Stimulated activated CD4-positive, alpha-beta T cell treated with anti-CD3 and anti-CD28 coated beads, Interleukin-1b, Interleukin-23, amount 100 ng/mL, for 48 hours (primary cell): ENCODE measurements around the gene PHTF2.

Experiments
- DNase-seq: peaks from one replicate; pipeline ENCODE4 v3.0.0-alpha.2; 2020

Gene PHTF2

DNA sequence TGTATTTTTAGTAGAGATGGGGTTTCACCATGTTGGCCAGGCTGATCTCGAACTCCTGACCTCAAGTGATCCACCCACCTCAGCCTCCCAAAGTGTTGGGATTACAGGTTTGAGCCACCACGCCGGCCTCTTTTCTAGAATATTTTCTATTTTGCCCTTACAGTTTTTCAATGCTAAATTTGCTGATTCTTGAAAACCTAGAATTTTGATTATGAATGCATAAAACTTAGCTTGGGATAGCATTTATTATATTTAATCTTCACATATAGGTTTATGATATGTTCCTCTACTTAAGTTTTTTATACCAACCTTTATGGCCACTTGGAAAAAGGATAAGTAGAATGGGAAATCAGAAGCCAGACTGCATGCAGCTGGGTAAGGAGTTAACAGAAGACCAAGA is 2.5 kb upstream of the PHTF2 start:
- no peak for DNase-seq

DNA sequence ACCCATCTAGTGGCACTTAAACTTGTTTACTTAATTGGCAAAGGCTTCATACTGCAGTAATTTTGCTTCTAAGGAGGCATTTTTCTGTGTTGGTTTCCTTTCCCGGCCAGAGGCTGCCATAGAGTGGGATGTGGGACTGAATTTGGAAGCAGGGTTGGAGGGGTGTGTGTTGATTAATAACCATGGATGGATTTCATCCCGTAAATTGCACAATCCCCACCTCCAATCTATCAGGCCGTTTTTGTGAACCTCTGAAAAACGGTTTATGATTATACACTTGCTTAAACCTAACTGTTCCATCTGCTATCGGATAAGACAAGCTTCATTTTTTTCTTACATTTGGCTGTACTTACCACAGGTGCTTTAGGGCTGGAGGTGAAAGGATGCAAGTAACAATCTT is 1.6 kb upstream of the PHTF2 start:
- DNase-seq: no peak

DNA sequence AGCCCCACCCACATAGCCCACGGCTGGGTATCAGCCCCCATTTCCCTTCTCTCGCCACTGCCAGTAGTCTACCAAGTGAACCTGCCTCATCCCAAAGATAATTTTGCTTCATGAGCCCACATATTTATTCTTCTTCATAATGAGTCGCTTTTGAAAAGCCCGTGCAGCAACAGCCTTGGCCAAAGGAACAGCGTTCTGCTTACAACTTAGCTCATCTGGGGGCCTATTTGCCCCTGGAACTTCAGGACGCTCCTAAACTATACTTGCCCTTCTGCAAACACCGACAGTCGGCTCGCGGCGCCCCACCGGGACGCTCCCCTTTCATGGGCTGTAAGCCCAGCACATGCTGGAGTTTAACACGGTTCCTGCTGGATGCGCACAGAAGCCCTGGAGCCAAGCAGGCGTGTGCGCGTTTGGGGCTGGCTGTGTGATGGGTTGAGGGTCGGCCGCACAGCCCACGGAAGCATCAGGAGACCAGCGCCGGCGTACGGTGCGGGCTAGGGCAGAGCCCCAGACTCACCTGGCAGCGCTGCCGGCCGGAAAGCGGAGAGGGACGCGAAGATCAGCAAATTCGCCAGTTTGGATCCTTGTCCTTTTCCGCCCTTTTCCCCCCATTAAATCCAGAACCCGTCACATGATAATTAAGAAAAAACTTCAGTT is 709 bp upstream of the PHTF2 start:
- DNase-seq: no peak

DNA sequence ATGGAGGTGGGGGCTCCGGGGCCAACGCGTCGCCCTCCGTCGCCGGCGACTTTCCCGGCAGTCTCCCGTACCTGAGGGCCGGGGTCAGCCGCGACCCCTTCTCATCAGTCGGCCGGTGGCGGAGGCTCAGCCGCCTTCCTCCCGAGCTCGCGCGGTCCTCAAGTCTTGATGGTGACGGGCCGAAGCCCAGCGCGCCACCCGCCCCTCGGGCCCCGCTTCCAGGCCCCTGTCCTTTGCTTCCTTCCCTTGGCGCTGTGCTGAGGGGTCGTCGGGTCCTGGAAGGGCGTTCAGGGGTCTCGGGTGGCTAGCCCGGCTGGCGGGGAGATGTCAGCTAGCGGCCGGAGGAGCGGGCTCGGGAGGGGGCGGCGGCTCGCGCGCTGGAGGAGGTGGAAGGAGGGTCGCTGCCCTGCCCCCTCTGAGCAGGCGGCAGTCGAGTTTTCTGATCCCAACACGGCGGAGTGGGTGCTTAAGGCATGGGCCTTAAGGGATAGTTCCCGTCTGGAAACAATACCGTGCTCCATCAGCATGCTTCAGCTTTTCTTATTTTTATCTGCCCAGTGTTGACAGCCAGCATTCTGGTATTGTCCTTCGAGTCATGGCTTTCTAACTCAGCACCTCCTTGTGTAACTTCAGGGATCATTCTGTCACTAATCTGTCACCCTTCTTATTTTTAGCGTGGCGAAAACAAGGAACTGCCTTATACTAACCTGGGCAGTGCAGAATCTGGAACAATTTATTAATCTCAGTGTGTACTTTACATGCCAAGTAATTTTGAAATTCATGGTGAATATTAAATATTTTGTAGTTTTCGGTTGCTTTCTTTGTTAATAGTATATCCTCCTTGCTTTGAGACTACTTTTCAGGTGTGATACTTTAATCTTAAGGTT is 748 bp downstream of the PHTF2 start:
- peak; percentile 21 for DNase-seq

DNA sequence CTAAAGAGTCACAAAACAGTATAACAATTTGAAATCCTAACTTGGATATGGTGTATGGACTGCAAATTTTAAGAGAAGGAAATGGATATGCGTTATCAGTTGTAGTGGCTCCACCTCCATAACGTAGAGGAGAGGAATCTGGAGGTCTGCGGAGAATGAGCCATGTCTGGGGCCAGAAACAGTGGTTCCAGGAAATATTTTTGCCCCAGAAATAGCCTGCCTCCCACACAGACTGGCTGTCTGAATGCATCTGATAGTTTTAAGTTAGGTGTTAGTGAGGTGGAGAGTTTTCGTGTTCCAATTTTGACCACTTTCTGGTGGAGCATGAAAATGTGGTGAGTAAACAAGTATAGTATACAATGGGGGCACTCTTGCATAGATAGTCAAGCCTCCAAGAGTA is 1.6 kb downstream of the PHTF2 start:
- DNase-seq: no peak

DNA sequence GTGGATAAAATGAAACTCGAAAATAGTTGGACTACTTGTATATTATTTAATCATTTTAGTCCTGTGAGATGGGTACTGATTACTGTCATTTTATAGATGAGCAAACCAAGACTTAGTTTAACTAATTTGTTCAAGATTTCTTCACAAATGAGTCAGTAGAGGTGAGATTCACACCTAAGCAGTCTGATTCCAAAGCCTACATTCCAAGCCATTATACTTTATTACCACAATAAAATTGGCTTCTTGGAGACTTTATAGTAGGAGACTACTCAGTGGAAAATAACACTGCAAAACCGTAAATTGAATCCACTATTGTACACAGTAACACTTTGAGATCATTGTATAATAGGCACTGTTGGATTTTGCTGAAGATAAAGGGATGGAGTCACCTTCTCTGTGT is 2.2 kb downstream of the PHTF2 start:
- DNase-seq: no peak

DNA sequence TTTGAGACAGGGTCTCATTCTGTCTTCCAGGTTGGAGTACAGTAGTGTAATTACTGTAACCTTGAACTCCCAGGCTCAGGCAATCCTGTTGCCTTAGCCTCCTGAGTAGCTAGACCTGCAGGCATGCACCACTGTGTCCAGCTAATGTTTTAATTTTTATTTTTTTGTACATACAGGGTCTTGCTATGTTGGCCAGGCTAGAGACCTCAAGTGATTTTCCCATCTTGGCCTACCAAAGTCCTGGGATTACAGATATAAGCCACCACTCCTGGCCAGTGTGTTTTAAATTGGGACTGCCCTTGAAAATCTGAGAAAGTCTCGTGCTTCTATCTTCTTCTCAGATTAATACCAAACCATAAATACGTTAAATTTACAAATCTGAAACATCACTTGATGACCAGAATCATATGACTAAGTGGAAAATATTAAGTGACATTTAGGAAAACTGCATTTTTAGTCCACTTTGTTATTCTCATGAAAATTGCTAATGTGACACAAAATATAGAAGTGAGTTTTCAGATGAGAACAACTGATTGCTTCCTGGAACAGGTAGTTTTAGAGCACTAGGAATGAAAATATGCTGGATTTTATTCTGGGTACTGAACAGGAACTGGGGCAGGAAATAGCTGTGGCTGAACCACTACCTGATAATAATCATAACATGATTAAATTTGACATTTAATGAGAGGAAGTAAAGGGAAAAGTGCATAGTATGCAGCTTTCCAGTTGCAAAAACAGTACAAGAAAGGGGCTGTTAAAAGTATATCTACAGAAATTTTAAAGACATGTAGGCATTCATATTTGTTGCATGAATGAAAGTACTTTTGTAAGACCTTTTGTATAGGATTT is 4.2 kb downstream of the PHTF2 start:
- no peak for DNase-seq

DNA sequence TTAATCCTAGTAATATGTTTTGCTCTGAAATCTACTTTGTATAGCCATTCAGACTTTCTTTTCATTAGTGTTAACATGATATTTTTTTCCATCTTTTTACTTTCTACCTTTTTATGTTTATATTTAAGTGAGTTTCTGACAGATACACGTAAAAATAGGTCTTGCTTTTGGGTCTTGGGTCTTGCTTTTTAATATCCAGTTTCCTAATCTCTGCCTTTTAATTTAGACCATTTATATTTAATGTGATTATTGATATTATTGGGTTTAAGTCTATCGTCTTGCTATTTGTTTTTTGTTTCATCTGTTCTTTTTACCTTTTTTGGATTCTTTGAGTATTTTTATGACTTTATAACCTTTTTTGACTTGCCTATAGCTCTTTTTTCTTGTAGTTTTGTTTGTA is 7.9 kb downstream of the PHTF2 start:
- DNase-seq: no peak

DNA sequence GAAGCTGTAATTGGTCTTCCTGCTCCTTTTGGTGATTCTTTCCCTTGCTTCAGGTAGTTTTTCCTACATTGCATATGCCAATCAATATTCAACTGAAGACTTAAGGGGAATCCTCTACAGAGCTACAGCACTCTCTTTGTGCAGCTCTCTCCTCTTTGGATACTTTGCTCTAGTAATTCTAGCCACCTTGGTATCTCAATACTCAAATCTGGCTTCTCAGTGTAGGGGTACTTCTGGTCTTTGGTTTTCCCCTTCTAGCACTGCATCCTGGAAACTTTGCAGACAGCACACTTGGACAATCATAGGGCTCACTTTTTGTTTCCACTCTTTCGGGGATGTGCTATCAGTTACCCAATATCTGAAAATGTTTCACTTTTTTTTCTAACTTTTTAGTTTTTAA is 9.9 kb downstream of the PHTF2 start:
- no peak for DNase-seq

DNA sequence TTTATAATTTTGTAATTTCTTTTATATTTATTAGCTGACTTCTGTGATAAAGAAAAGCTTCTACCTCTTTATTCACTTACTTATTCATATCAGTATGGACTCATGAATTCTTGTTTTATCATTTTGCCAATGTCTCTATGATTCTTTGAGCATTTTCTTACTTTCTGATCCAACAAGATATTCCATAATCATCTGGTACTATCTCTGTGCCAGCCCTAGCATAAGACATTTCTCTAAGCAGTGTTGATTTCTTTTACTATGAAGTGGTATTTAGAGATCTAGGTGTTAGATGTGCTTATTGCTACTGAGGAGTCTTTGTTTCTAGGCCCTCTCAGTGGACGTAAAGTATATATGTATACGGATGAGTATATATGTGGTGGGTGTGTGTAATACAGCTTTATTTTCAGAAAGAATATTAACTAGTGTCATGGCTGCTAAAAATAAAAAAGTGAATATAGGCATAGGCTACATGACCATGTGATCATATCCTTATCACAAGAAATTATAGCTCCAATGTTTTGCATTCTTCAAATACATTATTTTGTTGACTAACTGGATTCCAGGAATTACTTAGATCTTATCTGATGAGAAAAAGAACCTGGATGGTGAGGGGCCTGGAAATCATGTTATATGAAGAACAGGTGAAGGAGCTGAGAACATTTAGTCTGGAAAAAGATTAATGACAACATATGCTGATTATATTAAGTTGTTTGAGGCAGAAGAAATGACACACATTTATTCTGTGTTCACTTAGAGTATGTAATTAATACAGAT is 13.1 kb downstream of the PHTF2 start:
- DNase-seq: no peak

DNA sequence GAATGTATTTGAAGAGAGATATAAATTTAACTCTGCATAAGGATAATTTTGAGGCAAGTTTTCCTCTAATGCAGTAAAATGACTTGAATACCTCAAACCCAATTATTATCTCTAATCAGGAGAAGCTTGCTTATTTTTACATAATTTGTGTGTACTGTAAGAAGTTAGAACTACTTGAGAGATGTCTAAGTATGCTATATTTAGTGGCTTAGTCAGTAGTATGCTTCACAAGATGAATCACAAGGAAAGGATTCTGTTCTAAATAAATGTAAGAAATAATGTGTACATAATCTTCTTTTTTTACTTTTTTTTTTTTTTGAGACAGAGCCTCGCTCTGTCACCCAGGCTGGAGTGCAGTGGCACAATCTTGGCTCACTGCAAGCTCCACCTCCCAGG is 13.7 kb downstream of the PHTF2 start:
- DNase-seq: no peak

DNA sequence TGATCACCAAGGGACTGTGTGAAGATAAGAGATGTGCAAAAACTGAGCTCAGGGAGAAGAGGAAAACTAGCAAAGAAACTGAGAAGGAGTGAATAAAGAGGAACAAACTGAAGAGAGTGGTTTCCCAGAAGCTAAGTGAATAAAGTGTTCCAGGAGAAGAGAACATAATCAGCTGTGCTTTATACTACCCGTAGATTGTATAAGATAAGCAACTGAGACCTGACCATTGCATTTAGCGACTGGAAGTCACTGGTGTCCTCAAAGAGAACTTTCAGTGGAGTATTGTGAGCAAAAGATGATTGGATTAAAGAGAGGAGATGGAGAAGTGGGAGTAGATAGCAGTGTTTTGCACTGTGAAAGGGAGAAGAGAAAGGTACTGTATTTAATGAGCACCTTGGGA is 14.6 kb downstream of the PHTF2 start:
- no peak for DNase-seq

DNA sequence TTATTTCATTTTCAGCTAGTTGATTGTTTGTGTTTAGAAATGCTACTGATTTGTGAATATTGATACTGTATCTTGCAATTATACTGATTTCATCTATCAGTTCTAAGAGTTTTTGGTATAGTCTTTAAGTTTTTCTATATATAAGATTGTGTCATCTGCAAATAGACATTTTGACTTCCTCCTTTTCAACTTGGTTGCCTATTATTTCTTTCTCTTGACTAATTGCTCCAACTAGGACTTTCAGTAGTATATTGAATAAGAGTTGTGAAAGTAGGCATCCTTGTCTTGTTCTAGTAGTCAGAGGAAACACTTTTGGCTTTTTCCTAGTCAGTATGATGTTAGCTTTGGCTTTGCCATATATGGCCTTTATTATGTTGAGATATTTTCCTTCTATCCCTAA is 20.4 kb downstream of the PHTF2 start:
- no peak for DNase-seq

DNA sequence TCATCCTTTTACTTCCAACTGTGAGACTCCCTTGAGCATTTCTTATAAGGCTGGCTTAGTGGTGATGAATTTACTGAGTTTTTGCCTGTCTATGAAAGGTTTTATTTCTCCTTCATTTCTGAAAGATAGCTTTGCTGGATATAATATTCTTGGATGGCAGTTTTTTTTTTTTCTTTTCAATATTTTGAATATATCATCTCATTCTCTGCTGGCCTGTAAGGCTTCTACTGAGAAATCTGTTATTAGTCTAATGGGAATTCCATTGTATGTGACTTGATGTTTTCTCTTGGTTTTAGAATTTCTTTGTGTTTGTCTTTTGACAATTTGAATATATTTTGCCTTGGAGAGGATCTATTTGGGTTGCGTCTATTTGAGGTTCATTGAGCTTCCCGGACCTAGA is 22.4 kb downstream of the PHTF2 start:
- DNase-seq: no peak

DNA sequence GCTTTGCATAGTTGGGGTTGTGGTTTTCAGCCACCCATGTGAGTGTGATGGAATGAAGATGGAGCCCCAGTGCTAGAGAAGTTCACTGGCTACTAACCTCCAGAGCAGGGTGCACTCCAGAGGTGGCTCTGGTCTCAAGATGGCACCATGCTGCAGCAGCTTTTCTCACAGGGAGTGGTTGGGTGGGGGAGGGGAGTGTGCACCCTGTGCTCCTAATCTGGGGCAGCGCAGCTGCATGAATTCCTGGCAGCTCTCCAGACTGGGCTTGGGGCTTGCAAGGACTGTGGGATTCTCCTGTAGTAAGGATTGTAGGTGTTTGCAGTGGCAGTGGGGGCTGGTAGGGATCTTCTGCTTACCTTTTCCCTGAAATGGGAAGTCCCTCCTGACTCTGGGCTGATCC is 23.7 kb downstream of the PHTF2 start:
- DNase-seq: no peak

DNA sequence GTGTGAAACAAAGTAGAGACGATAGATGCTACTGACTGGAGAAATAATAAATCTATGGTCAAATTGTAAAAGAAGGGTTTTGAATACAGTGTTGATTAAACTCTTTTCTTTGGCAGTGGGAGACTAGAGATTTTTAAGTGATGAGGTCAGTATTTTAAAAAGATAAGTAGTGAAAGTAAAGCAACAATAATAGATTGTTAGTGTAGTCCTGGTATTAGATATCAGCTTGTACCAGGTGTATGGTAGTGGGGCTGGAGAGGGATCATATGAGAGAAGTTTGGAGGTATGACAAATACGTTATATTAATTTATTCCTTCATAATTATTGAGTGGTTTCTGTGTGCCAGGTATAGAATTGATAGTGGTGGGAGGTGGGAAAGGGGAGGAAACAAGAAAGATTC is 25.2 kb downstream of the PHTF2 start:
- DNase-seq: no peak

DNA sequence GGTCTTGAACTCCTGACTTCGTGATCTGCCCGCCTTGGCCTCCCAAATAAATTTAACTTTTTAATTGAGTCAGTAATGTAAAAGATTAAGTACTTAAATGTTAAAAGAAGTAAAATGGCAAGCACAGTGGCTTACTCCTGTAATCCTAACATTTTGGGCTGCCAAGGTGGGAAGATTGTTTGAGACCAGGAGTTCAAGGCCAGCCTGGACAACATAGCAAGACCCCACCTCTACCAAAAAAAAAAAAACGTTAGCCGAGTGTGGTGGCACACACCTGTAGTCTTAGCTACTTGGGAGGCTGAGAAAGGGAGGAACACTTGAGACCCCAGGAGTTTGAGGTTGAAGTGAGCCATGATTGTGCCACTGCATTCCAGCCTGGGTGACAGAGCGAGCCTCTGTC is 26.1 kb downstream of the PHTF2 start:
- no peak for DNase-seq

DNA sequence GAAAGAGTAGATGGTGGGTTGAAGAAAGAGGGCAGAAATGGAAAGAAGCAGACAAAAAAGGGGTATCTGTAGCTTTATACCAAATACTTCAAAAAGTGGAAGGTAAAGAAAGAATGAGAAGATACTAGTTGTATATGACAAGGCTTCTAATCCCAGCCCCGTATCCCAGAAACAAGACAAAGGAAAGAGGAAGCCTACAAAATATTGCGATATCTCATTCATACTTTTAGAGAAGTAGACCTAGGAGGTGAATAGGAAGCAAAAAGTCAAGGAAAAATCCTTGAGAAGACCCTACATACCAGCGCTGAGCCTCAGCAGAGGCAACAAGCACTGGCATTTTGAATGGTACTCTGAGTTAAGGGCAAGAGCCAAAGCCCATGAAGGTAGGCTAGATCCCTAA is 26.6 kb downstream of the PHTF2 start:
- DNase-seq: no peak

DNA sequence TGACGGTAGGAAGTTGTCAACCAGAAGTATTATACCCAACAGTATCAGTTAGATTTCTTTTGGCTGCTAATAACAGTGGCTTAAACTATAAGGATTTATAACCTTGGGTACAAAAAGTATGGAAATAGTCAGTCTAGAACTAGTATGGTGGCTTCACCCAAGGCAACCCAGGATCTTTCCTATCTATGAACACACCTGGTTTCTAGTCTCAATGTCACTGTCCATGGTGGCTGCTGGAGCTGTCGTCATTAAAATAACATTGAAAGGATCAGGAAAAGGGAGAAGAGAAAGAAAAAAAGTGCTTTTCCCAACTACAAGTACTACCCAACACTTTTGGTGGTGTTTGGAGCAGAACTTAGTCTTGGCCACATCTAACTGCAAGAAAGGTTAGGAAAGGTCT is 27.7 kb downstream of the PHTF2 start:
- DNase-seq: no peak

DNA sequence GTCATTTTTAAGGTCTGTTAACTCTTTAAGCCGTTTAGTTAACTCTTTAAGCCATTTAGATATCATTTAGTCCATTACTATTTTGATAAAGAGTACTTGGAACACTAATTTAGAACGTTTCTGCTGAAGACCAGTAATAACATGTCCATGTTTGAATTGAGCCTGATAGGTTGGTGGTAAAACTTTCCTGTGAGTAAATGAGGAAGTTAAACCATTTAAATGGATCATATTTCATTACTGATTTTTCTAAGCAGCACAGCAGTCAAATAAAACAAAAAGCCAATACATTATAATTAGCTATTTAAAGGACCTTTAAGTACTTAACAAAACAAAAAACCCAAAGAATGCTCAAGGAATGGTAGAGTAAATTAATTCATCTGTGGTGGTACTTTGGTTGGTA is 29.4 kb downstream of the PHTF2 start:
- no peak for DNase-seq

DNA sequence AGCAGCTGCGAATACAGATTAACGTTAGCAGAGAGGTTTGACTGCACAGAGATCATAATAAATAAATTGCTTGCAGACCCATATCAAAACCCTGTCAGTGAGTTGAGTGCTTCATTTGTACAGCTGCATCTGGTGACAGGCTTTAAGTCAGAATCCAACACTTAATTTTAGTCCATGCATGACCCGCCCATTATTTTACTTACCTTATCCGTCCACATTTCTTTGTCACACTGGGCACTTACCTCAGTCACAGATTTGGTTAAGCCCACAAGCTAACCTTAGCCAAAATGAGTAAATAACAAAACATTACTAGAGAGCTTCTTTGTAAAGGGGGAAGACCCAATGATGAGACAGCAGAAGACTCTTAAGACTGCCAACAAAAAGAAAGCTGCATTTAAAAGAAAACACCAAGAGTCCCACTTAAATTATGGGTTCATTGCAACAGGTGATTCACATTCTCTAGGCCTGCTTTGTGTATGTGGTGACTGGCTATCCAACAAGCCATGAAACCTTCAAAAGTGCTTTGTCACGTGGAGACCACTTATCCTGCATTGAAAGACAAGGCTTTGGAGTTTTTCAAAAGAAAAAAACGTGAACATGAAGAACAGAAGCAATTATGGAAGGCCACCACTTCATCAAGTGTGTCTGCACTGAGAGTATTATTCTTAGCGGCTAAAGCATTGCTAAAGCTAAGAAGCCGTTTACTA is 32.2 kb downstream of the PHTF2 start:
- DNase-seq: no peak

DNA sequence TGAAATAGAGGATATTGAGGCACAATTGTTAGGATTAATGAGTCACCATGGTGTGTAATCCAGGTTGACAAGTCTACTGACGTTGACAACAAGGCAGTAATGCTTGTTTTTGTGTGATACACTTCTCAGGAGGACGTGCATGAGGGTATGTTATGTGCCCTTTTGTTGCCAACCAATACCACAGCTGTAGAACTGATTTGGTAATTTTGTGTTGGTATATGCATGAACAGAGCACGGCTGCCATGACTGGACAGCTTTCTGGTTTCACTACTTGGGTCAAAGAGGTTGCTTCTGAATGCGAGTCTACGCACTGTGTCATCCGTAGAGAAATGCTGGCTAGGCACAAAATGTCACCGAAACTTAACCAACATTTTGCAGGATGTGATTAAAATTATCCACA is 32.9 kb downstream of the PHTF2 start:
- DNase-seq: peak; percentile 56
